HEK293T (cell line): ENCODE measurements around the gene PLCL2.

Source experiments
- ARNT ChIP-seq: fragments of 450-650 bp; IDR thresholded peaks from 2 replicates; pipeline ENCODE4 v1.6.1; 2017; ENCODE audit warnings: mild to moderate bottlenecking
- BHLHE40 ChIP-seq: fragments of 450-650 bp; IDR thresholded peaks from 2 replicates; pipeline ENCODE4 v1.6.1; 2016; ENCODE audit warnings: mild to moderate bottlenecking, moderate library complexity, borderline replicate concordance
- CTBP1 ChIP-seq: fragments of 450-650 bp; IDR thresholded peaks from 2 replicates; pipeline ENCODE4 v1.6.1; 2016; ENCODE audit warnings: borderline replicate concordance
- ELF4 ChIP-seq: fragments of 450-650 bp; IDR thresholded peaks from 2 replicates; pipeline ENCODE4 v1.6.1; 2017; ENCODE audit warnings: antibody characterized with exemption
- FOXA1 ChIP-seq: fragments of 450-650 bp; IDR thresholded peaks from 2 replicates; pipeline ENCODE4 v1.6.1; 2016; ENCODE audit warnings: mild to moderate bottlenecking
- FOXK2 ChIP-seq: fragments of 450-650 bp; IDR thresholded peaks from 2 replicates; pipeline ENCODE4 v1.6.1; 2016; ENCODE audit warnings: mild to moderate bottlenecking
- FOXM1 ChIP-seq: fragments of 450-650 bp; IDR thresholded peaks from 2 replicates; pipeline ENCODE4 v1.6.1; 2017; ENCODE audit warnings: mild to moderate bottlenecking, borderline replicate concordance
- HDGF ChIP-seq: fragments of 450-650 bp; IDR thresholded peaks from 2 replicates; pipeline ENCODE4 v1.6.1; 2017; ENCODE audit warnings: antibody characterized with exemption, borderline replicate concordance
- LEF1 ChIP-seq: fragments of 450-650 bp; IDR thresholded peaks from 2 replicates; pipeline ENCODE4 v1.6.1; 2017; ENCODE audit warnings: mild to moderate bottlenecking, borderline replicate concordance
- SP1 ChIP-seq: fragments of 450-650 bp; IDR thresholded peaks from 2 replicates; pipeline ENCODE4 v1.6.1; 2017
- SUZ12 ChIP-seq: fragments of 450-650 bp; IDR thresholded peaks from 2 replicates; pipeline ENCODE4 v1.6.1; 2016; ENCODE audit warnings: mild to moderate bottlenecking
- TARDBP ChIP-seq: fragments of 450-650 bp; IDR thresholded peaks from 2 replicates; pipeline ENCODE4 v1.6.1; 2016
- ZNF384 ChIP-seq: fragments of 450-650 bp; IDR thresholded peaks from 2 replicates; pipeline ENCODE4 v1.6.1; 2016

DNA sequence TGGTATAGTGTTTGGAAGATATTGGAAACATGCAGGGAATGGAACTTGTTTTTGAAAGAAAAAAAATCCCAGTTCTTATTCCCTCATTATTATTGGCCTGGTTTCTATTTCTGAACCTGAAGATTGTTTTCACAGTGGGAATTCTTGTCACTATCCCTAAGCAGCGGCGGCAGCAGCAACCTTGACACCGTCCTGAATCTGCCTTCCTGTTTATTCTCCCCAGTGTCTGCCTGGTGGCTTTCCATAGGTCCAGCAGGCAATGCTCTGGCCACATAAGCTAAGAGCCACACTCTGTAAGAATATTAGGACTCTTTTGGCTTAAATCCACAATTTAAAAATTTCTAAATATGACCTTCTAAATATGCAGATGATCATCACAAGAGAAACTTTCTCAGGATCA, 178.0 kb downstream of the PLCL2 start:
- no peak for TF ChIP-seq ELF4
- no peak for TF ChIP-seq HDGF
- TF ChIP-seq TARDBP = no peak
- TF ChIP-seq CTBP1 = no peak
- TF ChIP-seq ARNT = no peak
- TF ChIP-seq BHLHE40 = no peak
- no peak for TF ChIP-seq SP1
- TF ChIP-seq SUZ12 = no peak
- TF ChIP-seq LEF1 = no peak
- no peak for TF ChIP-seq FOXA1
- TF ChIP-seq ZNF384 = no peak
- no peak for TF ChIP-seq FOXM1
- no peak for TF ChIP-seq FOXK2
